HG03039 (cell line): ENCODE measurements around the gene EMX2.

Source experiments
- ATAC-seq: cut with Tn5 transposase; IDR thresholded peaks from one replicate; pipeline ENCODE4 v1.9.1; 2021; ENCODE audit warnings: mild to moderate bottlenecking, moderate library complexity; ENCODE audit not compliant: unreplicated experiment

The EMX2 gene

GRCh38 chr10:117596706-117597105 lies 54.2 kb downstream of the EMX2 start:
- ATAC-seq: no peak

DNA sequence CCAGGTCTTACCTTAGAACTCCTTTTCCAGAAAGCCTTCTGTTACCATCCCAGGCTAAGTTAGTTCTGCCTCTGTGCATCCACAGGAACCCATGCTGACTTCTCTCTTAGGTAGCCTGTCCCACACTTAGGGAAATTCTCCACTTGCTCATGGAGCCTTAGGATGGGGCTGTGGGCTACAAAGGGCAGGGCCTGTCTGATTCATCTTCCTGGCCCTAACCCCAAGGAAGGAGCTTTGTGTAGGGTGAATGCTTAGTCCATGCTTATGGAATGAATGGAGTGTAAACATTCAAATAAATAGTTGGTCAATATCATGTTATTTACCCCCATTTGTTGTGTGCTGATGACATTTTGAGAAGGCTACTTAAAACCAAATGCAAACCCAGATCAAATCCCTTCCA lies 54.7 kb downstream of the EMX2 start:
- no peak for ATAC-seq
